Natural killer cell (primary cell): ENCODE data around the gene QSER1. TPM values are rescaled to one million over a fixed set of nuclear protein-coding genes. Genes with fewer than 3 reads are reported as not detected.
A peak's percentile ranks its signal among the peaks of the same experiment; 100 is the strongest.
"Not testable (repeated sequence)": the region's sequence is repeated elsewhere in the genome, so short reads cannot be mapped to it uniquely, and the experiment has no call there.

Source experiments
- ATAC-seq, 3 donors: fragments of 150-1000 bp in 2 of 3; fragments of 200-7000 bp in 1 of 3; cut with Tn5 transposase; 1 replicate in 1 of 3; 2 replicates in 2 of 3; pipeline ENCODE4 v1.10.0; 2021; ENCODE audit warnings: mild to moderate bottlenecking in 2 of 3, moderate library complexity in 2 of 3
- DNase-seq, 2 donors: peaks; one replicate each; pipeline versions ENCODE4 v3.0.0 to v3.0.0-alpha.2; 2013 to 2021; ENCODE audit warnings: mixed read lengths in 1 of 2
- H3K27ac ChIP-seq: one replicate; pipeline ENCODE4 v1.5.1; 2013; ENCODE audit warnings: mild to moderate bottlenecking, low read length
- H3K27me3 ChIP-seq: one replicate; pipeline ENCODE4 v1.6.1; 2013; ENCODE audit warnings: low read length; ENCODE audit not compliant: control insufficient read depth, insufficient read depth
- H3K36me3 ChIP-seq: one replicate; pipeline ENCODE4 v1.6.1; 2013; ENCODE audit warnings: low read length; ENCODE audit not compliant: control insufficient read depth, insufficient read depth
- H3K4me1 ChIP-seq: one replicate; pipeline ENCODE4 v1.6.1; 2013; ENCODE audit warnings: low read length; ENCODE audit not compliant: control insufficient read depth, insufficient read depth
- H3K4me3 ChIP-seq: one replicate; pipeline ENCODE4 v1.5.1; 2013; ENCODE audit warnings: low read length
- H3K9me3 ChIP-seq: one replicate; pipeline ENCODE4 v1.6.1; 2013; ENCODE audit warnings: low read length; ENCODE audit not compliant: control insufficient read depth, insufficient read depth
- H3K27ac Mint-ChIP-seq, 2 donors: one replicate each; pipeline ENCODE4 v1.8.0; 2022; ENCODE audit warnings: mild to moderate bottlenecking in 2 of 2, mixed read lengths in 2 of 2, moderate library complexity in 1 of 2
- H3K27me3 Mint-ChIP-seq, 2 donors: one replicate each; pipeline ENCODE4 v1.8.0; 2022; ENCODE audit warnings: low read depth in 2 of 2, mixed read lengths in 2 of 2
- H3K36me3 Mint-ChIP-seq: one replicate; pipeline ENCODE4 v1.8.0; 2022; ENCODE audit warnings: mixed read lengths
- H3K4me1 Mint-ChIP-seq, 2 donors: one replicate each; pipeline ENCODE4 v1.8.0; 2022; ENCODE audit warnings: mixed read lengths in 2 of 2
- H3K4me3 Mint-ChIP-seq: one replicate; pipeline ENCODE4 v1.8.0; 2022; ENCODE audit warnings: mild to moderate bottlenecking, moderate library complexity, mixed read lengths
- H3K9me3 Mint-ChIP-seq, 2 donors: one replicate each; pipeline ENCODE4 v1.8.0; 2022; ENCODE audit warnings: mixed read lengths in 2 of 2
- CTCF ChIP-seq: fragments of 200-600 bp; IDR thresholded peaks from one replicate; pipeline ENCODE4 v1.8.0; 2022; ENCODE audit warnings: antibody characterized with exemption
- WGBS: methylation state at CpG from one replicate; pipeline ENCODE4 v1.1.7; 2013; ENCODE audit warnings: missing lambda C conversion rate; ENCODE audit not compliant: insufficient coverage; 5-methylcytosine and 5-hydroxymethylcytosine counted together
- intact Hi-C: fragments of 100-400 bp; cut with micrococcal nuclease; formaldehyde crosslinking; loops from one replicate; pipeline ENCODE4 v1.14.2; 2022
- total RNA-seq, 4 donors: library from RNA; stranded (reverse); fragments of 120-200 nt in 1 of 4; gene quantifications; one replicate each; pipeline versions ENCODE4 v1.2.3 to v1.2.4, GENCODE V29; 2013 to 2022

Gene QSER1
- total RNA-seq, 3 donors from 2014 or later (not counting 1 experiment from before 2014, with no cell fraction given), result 14.5 to 21.5 (median 17.8) TPM

GRCh38 chr11:32888384-32888710, 4.3 kb upstream of the QSER1 start:
- WGBS, result 98% methylated on average over 17 of the region's 17 CpGs
- intact Hi-C loops, H3K27me3 ChIP-seq, H3K4me3 ChIP-seq, H3K36me3 Mint-ChIP-seq, H3K9me3 Mint-ChIP-seq, H3K27me3 Mint-ChIP-seq, H3K27ac Mint-ChIP-seq, H3K4me3 Mint-ChIP-seq, DNase-seq, H3K27ac ChIP-seq, H3K4me1 ChIP-seq, ATAC-seq, H3K36me3 ChIP-seq, H3K9me3 ChIP-seq: not testable (repeated sequence)
- peaks cover 9 to 11% of the 10 kb centered on the region in 2 donors for H3K4me1 Mint-ChIP-seq

- no peaks in the 10 kb centered on the region for H3K9me3 Mint-ChIP-seq
- DNase-seq (no peak), ATAC-seq (no peak)
- H3K4me1 Mint-ChIP-seq, result peaks cover 12 to 13% of the 10 kb centered on the region in 2 donors
- no peak overlapping the region for H3K27ac ChIP-seq
- H3K27ac Mint-ChIP-seq, result no peak overlapping the region
- H3K4me1 ChIP-seq, result peaks cover 7% of the 10 kb centered on the region
- H3K4me3 Mint-ChIP-seq, result no peak overlapping the region
- no peaks in the 10 kb centered on the region for H3K9me3 ChIP-seq
- H3K4me3 ChIP-seq, result no peak overlapping the region
- peaks cover 0 to 2% of the 10 kb centered on the region in 2 donors for H3K27me3 Mint-ChIP-seq
- no peaks in the 10 kb centered on the region for H3K36me3 ChIP-seq
- TF ChIP-seq CTCF, result no peak
- no peaks in the 10 kb centered on the region for H3K36me3 Mint-ChIP-seq
- intact Hi-C loops, result no loop called here
- H3K27me3 ChIP-seq, result no peaks in the 10 kb centered on the region
Observed at GRCh38 chr11:32888805-32889204, 3.8 kb upstream of the QSER1 start.

GRCh38 chr11:32890843-32891656, 1.6 kb upstream of the QSER1 start:
- ATAC-seq, result no peak
- Mint-ChIP-seq H3K27me3 (no peaks in the 10 kb centered on the region), H3K36me3 (no peaks in the 10 kb centered on the region), H3K4me1 (peaks cover 20 to 25% of the 10 kb centered on the region in 2 donors), H3K9me3 (no peaks in the 10 kb centered on the region), H3K27ac (peak overlapping the region; percentile 81 to 93), H3K4me3 (peak overlapping the region; percentile 90)
- no peak for DNase-seq
- Histone ChIP-seq H3K36me3 (no peaks in the 10 kb centered on the region), H3K4me3 (no peak overlapping the region), H3K27ac (no peak overlapping the region), H3K9me3 (no peaks in the 10 kb centered on the region), H3K27me3 (no peaks in the 10 kb centered on the region), H3K4me1 (peaks cover 11% of the 10 kb centered on the region)
- intact Hi-C loops, result loop anchor here (5.0 to 10.0 kb wide), 3 partner anchors 126 to 1164 kb away; partner anchors contain the start of genes CAPRIN1, DEPDC7 and HIPK3
- no peak for TF ChIP-seq CTCF
- WGBS, result 65% methylated on average over 9 of the region's 11 CpGs

GRCh38 chr11:32891657-32892354, 805 bp upstream of the QSER1 start:
- peak overlapping the region; percentile 81 to 93 for H3K27ac Mint-ChIP-seq

More at GRCh38 chr11:32891657-32892354, 805 bp upstream of the QSER1 start:
- no peak for DNase-seq
- no peak for ATAC-seq
- Histone ChIP-seq H3K9me3 (no peaks in the 10 kb centered on the region), H3K4me1 (peaks cover 11% of the 10 kb centered on the region), H3K27ac (peak overlapping the region; percentile 66), H3K36me3 (no peaks in the 10 kb centered on the region), H3K27me3 (no peaks in the 10 kb centered on the region), H3K4me3 (peak overlapping the region; percentile 71)
- H3K4me3 Mint-ChIP-seq, result peak overlapping the region; percentile 90
- H3K4me1 Mint-ChIP-seq, result peaks cover 20 to 25% of the 10 kb centered on the region in 2 donors
- no peaks in the 10 kb centered on the region for H3K9me3 Mint-ChIP-seq
- H3K36me3 Mint-ChIP-seq, result no peaks in the 10 kb centered on the region
- intact Hi-C loops, result loop anchor here (5.0 to 10.0 kb wide), 3 partner anchors 125 to 1163 kb away; partner anchors contain the start of genes CAPRIN1, DEPDC7 and HIPK3
- TF ChIP-seq CTCF, result no peak
- H3K27me3 Mint-ChIP-seq, result no peaks in the 10 kb centered on the region
- 34% methylated on average over 4 of the region's 10 CpGs for WGBS
